ENCODE measurements around the gene LRMDA. TPM values are rescaled to one million over a fixed set of nuclear protein-coding genes. Genes with fewer than 3 reads are reported as not detected.

The LRMDA gene
- polyA plus RNA-seq, 2 of the 4 experiments (the other 2 are of a cell fraction): 4.6 to 5.2 TPM

DNA sequence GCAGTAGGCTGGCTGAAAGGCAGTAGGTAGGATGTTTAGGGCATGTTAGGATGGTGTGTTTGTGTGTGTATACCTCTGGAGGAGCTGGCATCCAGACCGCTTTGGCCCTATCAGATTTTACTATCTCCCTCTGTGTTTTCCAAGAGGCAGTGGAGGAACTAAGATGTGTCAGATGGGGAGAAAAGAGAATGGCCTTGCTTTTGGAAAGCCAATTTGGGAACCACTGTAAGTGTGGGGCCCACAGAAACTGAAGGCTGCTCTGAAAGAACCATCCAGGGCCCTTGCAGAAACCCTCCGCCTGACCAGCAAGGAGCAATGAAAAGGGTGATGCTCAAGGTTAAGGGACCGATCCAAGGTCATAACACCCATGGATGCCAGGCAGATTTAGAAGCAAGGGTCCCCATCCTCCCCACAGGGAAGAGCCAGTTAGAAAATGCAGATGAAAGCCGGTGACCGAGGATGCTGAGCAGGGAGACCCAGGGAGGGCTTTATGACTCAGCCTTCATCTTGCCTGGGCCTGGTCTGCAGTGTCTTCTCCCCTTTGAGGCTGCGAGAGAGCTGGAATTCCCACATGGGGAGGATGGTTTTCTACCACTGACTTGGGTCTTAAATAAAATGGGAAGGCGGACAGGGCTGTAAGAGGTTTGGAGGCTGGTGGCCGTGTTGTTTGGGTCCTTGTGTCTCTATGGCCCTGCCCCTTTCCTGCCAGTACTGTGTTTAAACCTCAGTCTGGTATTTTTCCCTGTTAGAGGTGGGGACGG lies 275.8 kb downstream of the LRMDA start:
- H3K9me3 ChIP-seq: no peaks in the 10 kb centered on the region
- 73% methylated on average over 9 of the region's 9 CpGs for WGBS (ENCODE audit: missing lambda C conversion rate)
- POLR2A ChIA-PET: no interaction called here
- FAIRE-seq (no peak), DNase-seq (ENCODE audit: low read depth in 1 of 2, low spot score in 1 of 2) (no peak), ATAC-seq (no peak)
- no peak for TF ChIP-seq HEYL (CRISPR knock-in tag; IDR thresholded peaks at IDR 0.05)
- TF ChIP-seq RCOR1 (IDR thresholded peaks at IDR 0.05; ENCODE audit: low read depth, low read length): no peak
- no peak for TF ChIP-seq TP53 (CRISPR knock-in tag; IDR thresholded peaks at IDR 0.05)
- TF ChIP-seq CBX8 (IDR thresholded peaks at IDR 0.05): no peak
- TF ChIP-seq JUN (IDR thresholded peaks at IDR 0.05): no peak
- H3K4me3 ChIP-seq: no peak overlapping the region
- CTCF ChIA-PET: interaction anchor here (0.9 to 1.0 kb wide), 2 partner anchors 247 to 329 kb away, joined by 3 to 4 read pairs; no protein-coding TSS in a partner anchor
- H3K4me2 ChIP-seq: no peak overlapping the region
- no peaks in the 10 kb centered on the region for H3K4me1 ChIP-seq
- no peak overlapping the region for H3K27ac ChIP-seq

DNA sequence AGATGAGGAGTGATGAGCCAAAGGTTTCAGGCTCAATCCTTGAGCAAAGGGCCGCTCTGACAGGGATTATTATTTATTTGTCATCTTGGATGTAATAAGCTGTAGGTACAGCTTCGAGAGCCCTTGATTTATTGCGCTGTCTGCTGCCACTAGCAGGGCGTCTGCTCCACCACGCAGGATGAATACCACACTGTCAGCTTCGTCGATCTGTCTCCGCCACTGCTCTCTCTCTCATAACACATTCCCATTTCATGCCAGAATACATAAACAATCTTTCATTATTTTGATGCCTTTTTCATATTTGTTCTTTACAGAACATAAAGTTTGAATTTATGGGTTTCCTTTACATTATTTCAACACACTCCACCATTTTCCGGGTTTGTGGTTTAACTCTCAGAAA lies 276.6 kb downstream of the LRMDA start:
- H3K4me2 ChIP-seq: no peak overlapping the region
- H3K4me3 ChIP-seq: no peak overlapping the region
- TF ChIP-seq, protein P1, sequence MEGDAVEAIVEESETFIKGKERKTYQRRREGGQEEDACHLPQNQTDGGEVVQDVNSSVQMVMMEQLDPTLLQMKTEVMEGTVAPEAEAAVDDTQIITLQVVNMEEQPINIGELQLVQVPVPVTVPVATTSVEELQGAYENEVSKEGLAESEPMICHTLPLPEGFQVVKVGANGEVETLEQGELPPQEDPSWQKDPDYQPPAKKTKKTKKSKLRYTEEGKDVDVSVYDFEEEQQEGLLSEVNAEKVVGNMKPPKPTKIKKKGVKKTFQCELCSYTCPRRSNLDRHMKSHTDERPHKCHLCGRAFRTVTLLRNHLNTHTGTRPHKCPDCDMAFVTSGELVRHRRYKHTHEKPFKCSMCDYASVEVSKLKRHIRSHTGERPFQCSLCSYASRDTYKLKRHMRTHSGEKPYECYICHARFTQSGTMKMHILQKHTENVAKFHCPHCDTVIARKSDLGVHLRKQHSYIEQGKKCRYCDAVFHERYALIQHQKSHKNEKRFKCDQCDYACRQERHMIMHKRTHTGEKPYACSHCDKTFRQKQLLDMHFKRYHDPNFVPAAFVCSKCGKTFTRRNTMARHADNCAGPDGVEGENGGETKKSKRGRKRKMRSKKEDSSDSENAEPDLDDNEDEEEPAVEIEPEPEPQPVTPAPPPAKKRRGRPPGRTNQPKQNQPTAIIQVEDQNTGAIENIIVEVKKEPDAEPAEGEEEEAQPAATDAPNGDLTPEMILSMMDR (IDR thresholded peaks at IDR 0.05): no peak
- TF ChIP-seq BHLHE40 (IDR thresholded peaks at IDR 0.05; ENCODE audit: low read depth, low read length) (no peak), ZNF302 (CRISPR knock-in tag; IDR thresholded peaks at IDR 0.05) (no peak)
- TF ChIP-seq, protein P2, sequence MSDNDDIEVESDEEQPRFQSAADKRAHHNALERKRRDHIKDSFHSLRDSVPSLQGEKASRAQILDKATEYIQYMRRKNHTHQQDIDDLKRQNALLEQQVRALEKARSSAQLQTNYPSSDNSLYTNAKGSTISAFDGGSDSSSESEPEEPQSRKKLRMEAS (IDR thresholded peaks at IDR 0.05): no peak
- 79% methylated on average over 9 of the region's 9 CpGs for WGBS (ENCODE audit: missing lambda C conversion rate)
- H3K9me3 ChIP-seq: no peaks in the 10 kb centered on the region
- CTCF ChIA-PET: interaction anchor here (0.6 kb wide), 1 partner anchor 66 kb away, joined by 3 read pairs; no protein-coding TSS in a partner anchor
- no peak for FAIRE-seq
- H3K27ac ChIP-seq: no peak overlapping the region
- POLR2A ChIA-PET: no interaction called here
- DNase-seq (ENCODE audit: low read depth in 1 of 2, low spot score in 1 of 2): no peak
- ATAC-seq: no peak
- no peaks in the 10 kb centered on the region for H3K4me1 ChIP-seq

DNA sequence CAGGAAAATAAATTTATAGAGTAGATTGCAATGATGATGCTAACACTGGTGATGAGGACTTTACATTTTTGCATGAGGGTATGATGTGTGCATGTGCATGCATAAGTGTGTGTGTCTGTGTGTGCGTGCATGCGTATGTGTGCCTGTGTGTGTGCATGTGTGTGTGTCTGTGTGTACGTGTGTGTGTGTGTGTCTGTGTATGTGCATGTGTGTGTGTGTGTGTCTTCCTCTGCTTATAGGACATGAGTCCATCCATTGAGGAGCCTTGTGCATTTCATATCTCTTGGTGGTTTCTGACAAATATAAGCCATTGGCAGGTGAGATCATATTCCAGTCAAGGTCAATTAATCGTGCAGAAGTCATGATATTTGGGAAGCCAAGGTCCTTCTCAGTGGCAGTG lies 277.8 kb downstream of the LRMDA start:
- FAIRE-seq (no peak), ATAC-seq (no peak), DNase-seq (ENCODE audit: low read depth in 1 of 2, low spot score in 1 of 2) (no peak)
- Histone ChIP-seq H3K4me2 (no peak overlapping the region), H3K4me1 (no peaks in the 10 kb centered on the region), H3K27ac (no peak overlapping the region), H3K4me3 (no peak overlapping the region), H3K9me3 (no peaks in the 10 kb centered on the region)
- no peak for TF ChIP-seq NPAS2 (CRISPR knock-in tag; IDR thresholded peaks at IDR 0.05; ENCODE audit: borderline replicate concordance)
- no peak for TF ChIP-seq RARB (CRISPR knock-in tag; IDR thresholded peaks at IDR 0.05)
- no peak for TF ChIP-seq RAD21 (conservative IDR thresholded peaks at IDR 0.05 in 1 of 2, IDR thresholded peaks at IDR 0.05 in 1 of 2)
- TF ChIP-seq HOXB5 (CRISPR knock-in tag; IDR thresholded peaks at IDR 0.05): no peak
- no peak for TF ChIP-seq HOXB13 (CRISPR knock-in tag; IDR thresholded peaks at IDR 0.05; ENCODE audit: low read depth)
- TF ChIP-seq ZSCAN20 (CRISPR knock-in tag; IDR thresholded peaks at IDR 0.05): no peak
- TF ChIP-seq, protein P3, sequence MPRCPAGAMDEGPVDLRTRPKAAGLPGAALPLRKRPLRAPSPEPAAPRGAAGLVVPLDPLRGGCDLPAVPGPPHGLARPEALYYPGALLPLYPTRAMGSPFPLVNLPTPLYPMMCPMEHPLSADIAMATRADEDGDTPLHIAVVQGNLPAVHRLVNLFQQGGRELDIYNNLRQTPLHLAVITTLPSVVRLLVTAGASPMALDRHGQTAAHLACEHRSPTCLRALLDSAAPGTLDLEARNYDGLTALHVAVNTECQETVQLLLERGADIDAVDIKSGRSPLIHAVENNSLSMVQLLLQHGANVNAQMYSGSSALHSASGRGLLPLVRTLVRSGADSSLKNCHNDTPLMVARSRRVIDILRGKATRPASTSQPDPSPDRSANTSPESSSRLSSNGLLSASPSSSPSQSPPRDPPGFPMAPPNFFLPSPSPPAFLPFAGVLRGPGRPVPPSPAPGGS (IDR thresholded peaks at IDR 0.05): no peak
- CTCF ChIA-PET: no interaction called here
- POLR2A ChIA-PET: no interaction called here
- WGBS (ENCODE audit: missing lambda C conversion rate): 80% methylated on average over 4 of the region's 4 CpGs

DNA sequence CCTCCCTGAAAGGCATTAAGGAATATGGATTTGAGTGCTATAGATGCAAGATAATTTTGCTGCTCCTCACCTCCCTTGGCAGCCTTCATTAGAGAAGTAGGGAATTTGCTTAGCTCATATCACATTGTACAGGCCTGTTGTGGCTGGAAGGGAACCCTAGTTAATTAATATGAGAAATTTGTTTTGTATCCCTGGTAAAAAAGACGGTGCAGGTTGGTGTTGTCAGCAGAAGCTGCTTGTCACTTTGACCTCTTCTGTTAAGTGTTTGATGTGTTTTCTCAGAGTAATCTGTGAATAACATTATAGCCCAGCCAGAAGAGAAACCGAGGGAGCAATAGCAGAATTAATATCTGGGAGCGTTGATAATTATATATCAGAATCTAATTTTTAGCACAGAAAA lies 278.4 kb downstream of the LRMDA start:
- 63% methylated on average over 3 of the region's 3 CpGs for WGBS (ENCODE audit: missing lambda C conversion rate)
- POLR2A ChIA-PET: no interaction called here
- Histone ChIP-seq H3K9me3 (no peaks in the 10 kb centered on the region), H3K27ac (no peak overlapping the region), H3K4me2 (no peak overlapping the region), H3K4me3 (no peak overlapping the region), H3K4me1 (no peaks in the 10 kb centered on the region)
- TF ChIP-seq MYC (IDR thresholded peaks at IDR 0.05; ENCODE audit: borderline replicate concordance, low read length): no peak
- DNase-seq (ENCODE audit: low read depth in 1 of 2, low spot score in 1 of 2): no peak
- no peak for FAIRE-seq
- CTCF ChIA-PET: no interaction called here
- no peak for ATAC-seq

Measured in A549 (cell line).